Stimulated activated CD4-positive, alpha-beta T cell treated with anti-CD3 and anti-CD28 coated beads, Interleukin-4, amount 100 ng/mL, for 48 hours (primary cell): ENCODE measurements around the gene ZNF593.

ENCODE experiments used
- DNase-seq, 2 donors: peaks; one replicate each; pipeline ENCODE4 v3.0.0-alpha.2; 2020; ENCODE audit warnings: low read depth in 2 of 2

ZNF593 gene

DNA sequence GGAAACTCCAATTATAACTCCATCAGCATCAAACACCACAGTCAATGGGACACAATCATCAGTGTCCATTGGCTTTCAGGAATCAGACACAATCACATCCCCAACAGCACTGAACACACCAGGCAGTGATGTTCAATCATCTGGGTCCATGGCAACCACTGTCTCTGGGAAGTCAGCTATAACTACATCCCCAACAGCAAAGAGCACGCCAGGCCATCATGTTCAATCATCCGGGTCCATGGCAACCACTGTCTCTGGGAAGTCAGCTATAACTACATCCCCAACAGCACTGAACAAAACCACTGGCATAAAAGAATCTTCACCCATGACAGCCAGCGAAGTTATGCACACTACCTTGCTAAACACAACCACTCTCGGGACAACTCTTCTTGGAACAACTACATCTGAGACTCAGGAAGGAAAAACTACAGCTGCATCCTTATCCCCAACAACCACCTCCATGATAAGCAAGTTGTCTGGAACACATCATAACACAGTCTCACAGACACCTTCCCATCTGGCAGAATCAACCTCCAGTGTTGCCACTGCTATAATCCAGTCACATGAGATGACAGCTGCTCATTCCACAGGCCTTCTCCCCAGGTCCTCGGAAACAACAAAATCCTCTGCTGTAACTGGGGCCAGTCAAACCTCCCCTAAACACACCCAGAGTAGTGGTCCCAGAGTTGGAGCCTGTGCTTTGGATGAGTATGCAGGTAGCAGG lies 40.6 kb downstream of the ZNF593 start:
- no peak for DNase-seq

DNA sequence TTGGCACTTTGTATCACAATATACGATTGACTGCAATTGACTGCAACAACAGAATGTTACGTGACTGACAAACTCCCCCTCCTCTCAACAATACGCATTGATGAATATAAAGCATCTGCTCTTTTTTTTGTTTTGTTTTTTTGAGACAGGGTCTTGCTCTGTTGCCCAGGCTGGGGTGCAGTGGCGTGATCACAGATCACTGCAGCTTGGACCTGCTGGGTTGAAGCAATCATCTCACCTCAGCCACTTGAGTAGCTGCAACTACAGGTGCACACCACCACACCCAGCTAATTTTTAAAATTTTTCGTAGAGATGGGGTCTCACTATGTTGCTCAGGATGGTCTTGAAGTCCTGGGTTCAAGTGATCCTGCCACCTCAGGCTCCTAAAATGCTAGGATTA lies 43.0 kb downstream of the ZNF593 start:
- DNase-seq = no peak

DNA sequence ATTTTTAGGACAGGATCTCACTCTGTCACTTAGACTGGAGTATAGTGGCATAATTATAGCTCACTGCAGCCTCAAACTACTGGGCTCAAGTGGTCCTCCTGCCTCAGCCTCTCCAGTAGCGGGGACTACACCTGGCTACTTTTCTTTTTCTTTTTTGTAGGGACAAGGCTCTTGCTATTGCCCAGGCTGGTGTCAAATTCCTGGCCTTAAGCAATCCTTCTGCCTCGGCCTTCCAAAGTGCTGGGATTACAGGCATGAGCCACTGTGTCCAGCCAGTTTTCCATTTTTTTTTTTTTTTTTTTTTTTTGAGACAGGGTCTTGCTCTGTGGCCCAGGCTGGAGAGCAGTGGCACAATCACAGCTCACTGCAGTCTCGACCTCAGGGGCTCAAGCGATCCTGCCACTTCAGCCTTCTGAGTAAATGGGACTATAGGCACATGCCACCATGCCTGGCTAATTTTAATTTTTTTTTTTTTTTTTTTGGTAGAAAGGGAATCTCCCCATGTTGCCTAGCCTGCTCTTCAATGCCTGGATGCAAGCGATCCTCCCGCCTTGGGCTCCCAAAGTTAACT lies 43.7 kb downstream of the ZNF593 start:
- no peak for DNase-seq

GRCh38 chr1:26215246-26215645 lies 45.5 kb downstream of the ZNF593 start:
- DNase-seq = no peak

- no peak for DNase-seq
Observed at GRCh38 chr1:26218906-26219494, 49.3 kb downstream of the ZNF593 start.
